ENCODE data around the gene CTBP2.
"Not testable (repeated sequence)": the region's sequence is repeated elsewhere in the genome, so short reads cannot be mapped to it uniquely, and the experiment has no call there.

Gene CTBP2

DNA sequence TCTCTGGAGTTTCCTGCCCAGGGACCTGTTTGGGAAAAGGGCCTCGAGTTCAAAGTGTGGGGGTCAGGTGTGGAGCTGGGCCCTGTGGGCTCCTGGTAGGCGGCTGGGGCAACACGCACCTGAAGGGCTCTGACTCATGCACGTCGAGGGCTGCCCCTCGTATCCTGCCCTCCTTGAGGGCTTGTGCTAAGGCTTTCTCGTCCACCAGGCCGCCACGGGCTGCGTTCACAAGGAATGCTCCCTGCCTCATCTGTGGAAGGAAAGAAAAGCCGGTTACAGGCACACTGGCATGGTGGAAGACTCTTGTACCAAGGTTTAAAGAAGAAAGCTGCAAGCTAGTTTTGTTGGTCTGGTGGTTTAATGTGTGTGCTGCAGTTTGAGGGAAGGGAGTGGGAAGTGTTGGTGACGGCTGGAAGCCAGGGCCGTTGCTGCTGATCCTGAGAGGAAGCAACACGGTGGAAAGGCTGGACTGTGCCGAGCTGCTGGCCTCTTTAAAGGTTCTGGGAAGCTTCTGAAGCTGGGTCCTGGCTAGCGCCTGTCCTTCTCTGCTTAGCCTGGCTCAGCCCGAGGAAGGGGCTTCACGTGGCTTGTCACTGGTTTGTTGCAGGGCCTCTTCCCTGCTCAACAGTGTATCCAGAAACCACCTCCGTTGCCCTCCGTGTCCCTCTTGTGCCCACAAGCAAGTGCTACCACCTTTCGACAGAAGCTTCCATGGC, 166.5 kb downstream of the CTBP2 start:
- DNase-seq: no peak

DNA sequence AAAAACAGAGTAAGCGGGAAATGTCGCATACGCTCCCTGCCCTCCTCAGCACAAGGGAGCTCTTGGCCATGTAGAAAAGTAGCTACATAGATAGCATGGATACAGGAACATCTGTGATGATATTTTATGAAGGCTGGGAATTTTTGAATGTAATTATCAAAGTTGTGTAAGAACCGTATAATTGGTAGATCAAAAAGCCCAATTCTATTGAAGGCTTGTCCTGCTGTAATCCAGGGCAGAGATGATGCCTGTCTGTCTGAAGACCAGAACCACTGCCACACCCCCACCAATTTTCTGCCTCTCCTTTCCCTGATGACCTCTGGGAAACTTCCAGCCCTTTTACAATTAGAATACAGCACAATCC, 167.0 kb downstream of the CTBP2 start:
- DNase-seq: no peak

- DNase-seq: no peak
Measured at GRCh38 chr10:124992462-124993344, 167.7 kb downstream of the CTBP2 start.

- no peak for DNase-seq
Measured at GRCh38 chr10:124991835-124992234, 168.5 kb downstream of the CTBP2 start.

DNA sequence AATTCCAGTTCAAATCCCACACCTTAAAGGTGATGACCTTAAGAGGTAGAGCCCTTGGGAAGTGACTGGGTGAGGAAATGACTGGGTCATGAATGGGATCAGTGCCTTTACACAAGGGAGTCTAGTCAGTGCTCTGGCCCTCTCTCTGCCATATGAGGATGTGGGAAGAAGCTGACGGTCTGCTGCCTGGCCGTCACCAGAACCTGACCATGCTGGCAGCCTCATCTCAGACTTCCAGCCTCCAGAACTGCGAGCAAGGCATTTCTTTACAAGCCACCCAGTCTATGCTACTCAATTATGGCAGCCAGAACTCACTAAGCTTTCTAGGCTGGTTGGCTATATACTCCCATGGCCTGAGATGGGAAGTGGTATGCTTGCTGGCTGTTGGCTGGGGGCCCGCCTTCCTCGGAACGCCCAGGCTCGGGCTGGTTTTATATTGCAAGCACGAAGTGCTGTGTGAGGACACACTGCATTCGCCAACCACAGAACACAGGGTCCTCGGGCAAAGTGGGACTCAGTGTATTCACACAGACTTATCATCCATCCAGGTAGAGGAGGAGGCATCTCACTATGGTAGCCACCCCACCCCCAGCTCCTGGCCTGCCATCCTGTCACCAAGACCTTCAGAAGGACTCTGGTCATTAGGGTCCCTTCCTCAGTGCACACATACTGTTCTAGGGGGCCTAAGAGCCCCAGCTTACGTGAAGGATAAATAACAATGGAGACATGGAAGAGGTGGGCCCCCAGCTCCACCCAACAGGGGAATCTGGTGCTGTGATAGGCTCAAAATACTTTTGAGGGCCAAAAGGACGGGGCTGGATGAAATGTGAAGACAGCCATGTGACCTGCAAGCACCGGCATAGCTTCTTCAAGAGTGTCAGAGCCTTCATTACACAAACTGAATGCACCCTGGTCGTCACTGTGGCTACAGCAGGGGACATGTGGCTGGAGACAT, 169.4 kb downstream of the CTBP2 start:
- no peak for DNase-seq

DNA sequence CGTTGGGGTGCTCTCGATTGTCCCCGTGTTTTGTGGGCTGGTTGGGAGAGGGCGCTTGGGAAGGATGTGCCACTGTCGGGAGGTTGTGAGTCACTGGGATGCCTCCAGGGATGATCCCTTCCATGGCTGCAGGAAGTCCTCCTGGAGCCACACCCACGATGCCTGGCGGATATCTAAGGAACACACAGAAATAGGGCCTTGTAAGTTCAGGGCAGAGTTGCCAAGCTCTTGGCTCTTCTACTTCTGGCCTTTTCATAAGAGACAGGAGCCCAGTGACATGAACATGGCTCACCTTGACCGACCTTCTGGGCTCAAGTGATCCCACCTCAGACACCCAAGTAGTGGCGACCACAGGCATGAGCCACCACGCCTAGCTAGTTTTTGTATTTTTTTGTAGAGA, 170.8 kb downstream of the CTBP2 start:
- no peak for DNase-seq

DNA sequence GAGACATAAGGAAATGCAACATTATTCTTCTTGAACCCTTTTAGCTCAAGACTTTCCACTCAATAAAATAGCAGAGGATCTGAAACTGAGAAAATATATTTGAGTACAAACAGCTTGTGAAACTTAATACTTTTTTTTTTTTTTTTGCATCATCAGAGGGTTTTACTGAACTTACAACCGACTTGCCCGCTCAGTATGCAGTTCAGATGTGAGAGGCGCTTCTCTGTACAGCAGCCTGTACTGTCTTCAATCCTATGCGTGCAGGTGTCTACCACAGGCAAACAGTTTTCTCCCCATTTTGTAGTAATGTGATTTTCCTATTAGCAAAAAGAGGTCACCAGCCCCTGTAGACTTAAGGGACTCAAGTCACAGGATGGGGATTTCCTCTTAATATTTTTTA, 171.6 kb downstream of the CTBP2 start:
- not testable (repeated sequence) for DNase-seq

DNA sequence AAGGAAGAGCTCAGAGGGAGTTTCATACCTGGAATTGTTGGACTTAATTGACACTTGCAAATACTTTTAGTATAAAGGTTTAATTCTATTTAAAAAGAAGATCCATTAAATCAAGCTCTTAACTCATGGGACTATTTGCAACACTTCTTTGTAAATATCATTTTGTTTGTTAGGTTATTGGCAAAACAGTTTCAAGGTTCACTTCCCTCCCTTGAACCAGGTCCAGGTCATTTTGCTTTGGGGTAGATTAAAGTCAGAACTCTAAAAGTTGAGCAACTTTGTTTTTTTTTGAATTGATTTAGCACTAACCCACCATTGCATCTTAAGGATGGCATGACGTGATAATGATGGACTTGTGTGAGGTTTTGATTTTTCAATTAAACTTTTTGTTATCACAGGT, 172.6 kb downstream of the CTBP2 start:
- DNase-seq: no peak

- DNase-seq: no peak
Measured at GRCh38 chr10:124985162-124985561, 175.2 kb downstream of the CTBP2 start.

GRCh38 chr10:124984376-124984775, 176.0 kb downstream of the CTBP2 start:
- DNase-seq: no peak

GRCh38 chr10:124983321-124983720, 177.0 kb downstream of the CTBP2 start:
- DNase-seq: no peak

- no peak for DNase-seq
Measured at GRCh38 chr10:124978376-124978725, 182.0 kb downstream of the CTBP2 start.

DNA sequence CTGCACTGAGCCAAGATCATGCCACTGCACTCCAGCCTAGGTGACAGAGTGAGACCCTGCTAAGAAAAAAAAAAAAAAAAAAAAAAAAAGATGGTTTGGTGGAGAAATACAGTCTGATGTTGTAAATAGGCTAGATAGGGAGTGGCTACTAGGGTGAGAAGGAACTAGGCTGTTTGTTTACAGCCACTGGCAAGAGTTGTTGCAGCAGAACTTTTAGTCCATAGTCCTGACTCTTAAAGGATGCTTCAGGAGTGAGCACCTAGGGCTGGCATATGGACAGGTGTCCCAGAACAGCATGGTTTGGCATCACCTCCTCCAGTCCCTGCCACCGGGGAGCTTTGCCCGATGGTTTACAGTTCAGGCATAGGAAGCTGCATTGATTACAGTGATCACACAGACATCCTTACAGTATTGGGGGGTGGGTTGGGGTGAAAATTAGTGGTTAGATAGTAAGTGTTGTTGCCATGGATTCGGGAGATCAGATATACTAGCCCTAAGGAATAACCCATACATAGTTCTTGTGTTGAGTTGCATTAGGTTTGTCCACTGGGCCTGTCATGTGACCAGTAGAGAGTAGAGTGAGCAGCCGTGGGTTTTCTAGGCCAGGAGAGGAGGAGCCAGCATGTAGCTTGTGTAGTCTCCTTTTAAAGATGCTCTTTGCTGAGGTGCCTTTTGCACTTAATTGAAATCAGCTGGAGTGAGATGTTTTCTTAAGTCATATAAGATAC, 182.6 kb downstream of the CTBP2 start:
- no peak for DNase-seq

DNA sequence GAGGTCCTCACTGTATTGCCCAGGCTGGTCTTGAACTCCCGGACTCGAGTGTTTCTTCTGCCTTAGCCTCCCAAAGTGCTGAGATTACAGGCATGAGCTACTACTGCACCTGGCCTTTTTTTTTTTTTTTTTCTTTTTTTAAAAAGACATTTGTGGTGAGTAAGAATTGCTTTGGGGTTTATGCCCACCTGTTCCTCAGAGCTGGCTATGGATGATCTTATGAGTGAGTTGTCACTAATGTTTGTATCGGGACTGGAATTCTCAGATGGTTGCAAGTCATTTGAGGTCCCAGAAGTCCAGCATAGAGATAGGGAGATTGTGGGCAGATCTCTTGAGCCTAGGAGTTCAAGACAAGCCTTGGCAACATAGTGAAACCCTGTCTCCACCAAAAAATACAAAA, 183.2 kb downstream of the CTBP2 start:
- no peak for DNase-seq

DNA sequence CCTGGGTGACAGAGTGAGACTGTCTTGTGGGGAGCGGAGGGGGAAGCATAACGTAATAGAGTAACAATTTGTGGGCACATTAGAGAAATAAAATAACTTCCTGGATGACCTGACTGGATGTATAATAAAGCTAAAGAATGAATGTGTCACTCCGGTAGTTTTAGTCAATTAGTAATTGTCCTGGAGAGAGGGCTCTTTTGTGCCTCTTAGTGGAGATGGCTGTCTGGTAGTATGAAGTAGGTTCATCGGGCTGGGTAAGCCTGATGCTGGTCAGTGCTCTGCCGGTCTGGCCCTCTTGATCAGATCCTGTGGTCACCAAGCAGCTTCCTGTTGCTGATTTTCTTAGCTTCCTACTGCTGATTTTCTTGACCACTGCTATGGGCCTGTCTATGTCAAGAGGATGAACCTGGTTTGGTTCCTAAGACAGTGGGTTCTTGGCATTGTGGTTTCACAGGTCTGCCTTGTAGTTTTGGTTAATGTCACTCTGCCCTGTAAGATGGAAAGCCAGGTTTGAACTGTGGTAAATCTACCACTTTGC, 184.3 kb downstream of the CTBP2 start:
- DNase-seq: no peak

- DNase-seq: no peak
Measured at GRCh38 chr10:124974131-124974530, 186.2 kb downstream of the CTBP2 start.

GRCh38 chr10:124972637-124973036, 187.7 kb downstream of the CTBP2 start:
- DNase-seq: no peak

GRCh38 chr10:124971276-124971675, 189.1 kb downstream of the CTBP2 start:
- DNase-seq: no peak

GRCh38 chr10:124967255-124967654, 193.1 kb downstream of the CTBP2 start:
- no peak for DNase-seq

DNA sequence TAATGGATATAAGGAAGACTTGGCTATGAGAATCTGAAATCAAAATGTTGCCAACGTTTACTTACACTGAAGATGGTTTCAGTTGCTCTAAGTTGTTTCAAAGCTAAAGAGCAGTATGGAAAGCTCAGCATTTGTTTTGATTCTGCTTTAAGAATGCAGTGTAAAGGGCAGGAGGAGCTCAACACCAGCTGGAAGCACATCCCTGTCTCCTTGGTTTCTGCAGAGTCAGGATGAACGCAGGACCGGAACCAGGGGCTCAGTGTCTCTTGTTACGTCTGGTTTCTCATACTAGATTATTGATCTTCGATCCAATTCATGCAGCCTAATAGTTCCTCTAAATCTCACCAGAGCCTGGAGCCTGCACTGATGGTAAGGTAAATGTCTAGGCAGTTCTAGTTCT, 194.4 kb downstream of the CTBP2 start:
- no peak for DNase-seq

DNA sequence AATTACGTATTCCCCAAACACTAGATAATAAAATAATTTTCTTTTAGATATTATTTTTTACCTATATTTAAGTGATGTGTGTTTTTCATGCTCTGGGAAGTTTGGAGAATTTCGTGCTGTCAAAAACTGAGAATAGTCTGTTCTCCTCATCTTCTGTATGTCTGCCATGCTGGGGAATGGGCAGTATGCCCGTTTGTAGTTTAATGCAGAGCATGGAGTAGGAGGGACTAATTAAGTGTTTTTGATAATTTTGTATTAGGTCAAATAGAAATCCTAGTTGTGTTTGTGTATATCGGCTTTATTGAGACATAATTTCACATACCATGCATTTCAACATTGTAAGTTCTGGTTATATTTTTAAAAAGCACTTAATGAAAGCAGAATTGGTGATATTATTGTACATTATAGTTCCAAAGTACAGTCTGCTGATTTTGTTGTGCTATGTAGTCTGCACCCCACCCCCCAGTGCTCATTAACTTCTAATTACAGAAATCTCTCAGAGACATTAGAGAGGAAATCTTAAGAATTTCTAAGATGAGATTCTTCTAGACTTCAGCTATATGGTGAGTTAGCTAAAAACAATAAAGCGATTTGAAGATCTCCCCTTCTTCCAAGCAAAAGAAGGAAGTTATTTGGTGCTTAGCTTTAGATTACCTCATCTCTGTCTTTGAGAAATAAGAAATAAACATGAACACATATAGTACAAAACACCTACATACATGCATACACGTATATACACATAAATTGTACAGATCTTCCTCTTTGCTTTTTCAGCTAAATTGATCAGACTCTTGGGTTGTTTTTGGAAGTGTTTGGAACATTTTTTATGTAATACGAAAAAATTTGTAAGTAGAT, 196.3 kb downstream of the CTBP2 start:
- DNase-seq: no peak
